AG09309 (cell line): Measurements from ENCODE around the gene ZCWPW1.

Experiments
- DNase-seq: peaks from one replicate; pipeline ENCODE4 v3.0.0-alpha.2; 2010; ENCODE audit warnings: low read depth
- H3K4me3 ChIP-seq: 2 replicates; pipeline ENCODE4 v1.5.1; 2011; ENCODE audit warnings: mild to moderate bottlenecking, low read depth, low read length, moderate library complexity; ENCODE audit not compliant: control insufficient read depth
- CTCF ChIP-seq: IDR thresholded peaks from 2 replicates; pipeline ENCODE4 v1.5.1; 2011; ENCODE audit warnings: mild to moderate bottlenecking, low read depth, low read length, inconsistent platforms; ENCODE audit not compliant: insufficient read depth, control insufficient read depth; ENCODE audit errors: missing control alignments

The ZCWPW1 gene

GRCh38 chr7:100428199-100428966 lies at the start of gene ZCWPW1:
TSS of gene ZCWPW1 (minus strand) at chr7:100428703. CDS start at chr7:100420649, 8,054 bp downstream.
- H3K4me3 ChIP-seq = peak within 1 kb of the TSS; percentile 80
- no peak for TF ChIP-seq CTCF
- peak; percentile 92 for DNase-seq

GRCh38 chr7:100477871-100478267 lies 49.4 kb upstream of the ZCWPW1 start:
- no peak for TF ChIP-seq CTCF
- DNase-seq = no peak

GRCh38 chr7:100476903-100477870 lies 48.7 kb upstream of the ZCWPW1 start:
- DNase-seq = no peak
- peak overlapping the region; percentile 90 for H3K4me3 ChIP-seq
- TF ChIP-seq CTCF = peak; percentile 38

More at GRCh38 chr7:100477871-100478267, 49.4 kb upstream of the ZCWPW1 start:
- peak overlapping the region; percentile 90 for H3K4me3 ChIP-seq

- H3K4me3 ChIP-seq = peak overlapping the region; percentile 90
These were observed 47.7 kb upstream of the ZCWPW1 start for GRCh38 chr7:100476101-100476780.

GRCh38 chr7:100475549-100475948 lies 47.0 kb upstream of the ZCWPW1 start:
- H3K4me3 ChIP-seq = no peak overlapping the region
- TF ChIP-seq CTCF = no peak
- no peak for DNase-seq

More at GRCh38 chr7:100476101-100476780, 47.7 kb upstream of the ZCWPW1 start:
- TF ChIP-seq CTCF = no peak
- DNase-seq = no peak
